GM13976 (cell line): ENCODE results near the gene HSPA1A.
A peak's percentile ranks its signal among the peaks of the same experiment; 100 is the strongest.
"Not testable (repeated sequence)": the region's sequence is repeated elsewhere in the genome, so short reads cannot be mapped to it uniquely, and the experiment has no call there.

ENCODE experiments used
- DNase-seq: peaks from one replicate; pipeline ENCODE4 v3.0.0; 2012; ENCODE audit warnings: low spot score
- in situ Hi-C: fragments of 300-500 bp; cut with MboI; formaldehyde crosslinking; loops from one replicate; pipeline ENCODE4 v1.12.0; 2022; ENCODE audit warnings: low sequenced_read_pairs, mixed read lengths, inconsistent platforms; ENCODE audit not compliant: unreplicated experiment
- TF ChIP-seq, protein P1 (sequence below): IDR thresholded peaks from 2 replicates; pipeline ENCODE4 v1.5.1; 2012; ENCODE audit warnings: borderline replicate concordance, mild to moderate bottlenecking; ENCODE audit not compliant: insufficient read depth; ENCODE audit errors: extremely low read depth, missing control alignments, control extremely low read depth

Gene HSPA1A

DNA sequence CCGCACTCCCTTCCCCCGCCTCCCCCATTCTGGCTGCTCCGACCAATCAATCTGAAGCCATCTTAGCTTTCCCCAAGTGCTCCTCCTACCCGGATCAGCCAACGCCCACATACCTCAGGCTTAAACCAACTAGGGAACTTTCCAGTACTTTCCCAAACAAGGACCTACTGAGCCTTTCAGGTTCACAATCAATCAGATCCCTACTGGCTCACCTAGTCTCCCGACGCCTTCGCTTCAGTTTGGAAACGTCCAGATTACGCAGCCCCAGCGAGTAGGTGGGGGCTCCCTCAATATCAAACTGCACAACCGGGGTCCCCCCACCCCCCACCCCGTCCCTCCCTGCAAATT, 692 bp upstream of the HSPA1A start:
- in situ Hi-C loops = no loop called here
- DNase-seq = peak; percentile 82
- TF ChIP-seq, protein P1, sequence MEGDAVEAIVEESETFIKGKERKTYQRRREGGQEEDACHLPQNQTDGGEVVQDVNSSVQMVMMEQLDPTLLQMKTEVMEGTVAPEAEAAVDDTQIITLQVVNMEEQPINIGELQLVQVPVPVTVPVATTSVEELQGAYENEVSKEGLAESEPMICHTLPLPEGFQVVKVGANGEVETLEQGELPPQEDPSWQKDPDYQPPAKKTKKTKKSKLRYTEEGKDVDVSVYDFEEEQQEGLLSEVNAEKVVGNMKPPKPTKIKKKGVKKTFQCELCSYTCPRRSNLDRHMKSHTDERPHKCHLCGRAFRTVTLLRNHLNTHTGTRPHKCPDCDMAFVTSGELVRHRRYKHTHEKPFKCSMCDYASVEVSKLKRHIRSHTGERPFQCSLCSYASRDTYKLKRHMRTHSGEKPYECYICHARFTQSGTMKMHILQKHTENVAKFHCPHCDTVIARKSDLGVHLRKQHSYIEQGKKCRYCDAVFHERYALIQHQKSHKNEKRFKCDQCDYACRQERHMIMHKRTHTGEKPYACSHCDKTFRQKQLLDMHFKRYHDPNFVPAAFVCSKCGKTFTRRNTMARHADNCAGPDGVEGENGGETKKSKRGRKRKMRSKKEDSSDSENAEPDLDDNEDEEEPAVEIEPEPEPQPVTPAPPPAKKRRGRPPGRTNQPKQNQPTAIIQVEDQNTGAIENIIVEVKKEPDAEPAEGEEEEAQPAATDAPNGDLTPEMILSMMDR = no peak

DNA sequence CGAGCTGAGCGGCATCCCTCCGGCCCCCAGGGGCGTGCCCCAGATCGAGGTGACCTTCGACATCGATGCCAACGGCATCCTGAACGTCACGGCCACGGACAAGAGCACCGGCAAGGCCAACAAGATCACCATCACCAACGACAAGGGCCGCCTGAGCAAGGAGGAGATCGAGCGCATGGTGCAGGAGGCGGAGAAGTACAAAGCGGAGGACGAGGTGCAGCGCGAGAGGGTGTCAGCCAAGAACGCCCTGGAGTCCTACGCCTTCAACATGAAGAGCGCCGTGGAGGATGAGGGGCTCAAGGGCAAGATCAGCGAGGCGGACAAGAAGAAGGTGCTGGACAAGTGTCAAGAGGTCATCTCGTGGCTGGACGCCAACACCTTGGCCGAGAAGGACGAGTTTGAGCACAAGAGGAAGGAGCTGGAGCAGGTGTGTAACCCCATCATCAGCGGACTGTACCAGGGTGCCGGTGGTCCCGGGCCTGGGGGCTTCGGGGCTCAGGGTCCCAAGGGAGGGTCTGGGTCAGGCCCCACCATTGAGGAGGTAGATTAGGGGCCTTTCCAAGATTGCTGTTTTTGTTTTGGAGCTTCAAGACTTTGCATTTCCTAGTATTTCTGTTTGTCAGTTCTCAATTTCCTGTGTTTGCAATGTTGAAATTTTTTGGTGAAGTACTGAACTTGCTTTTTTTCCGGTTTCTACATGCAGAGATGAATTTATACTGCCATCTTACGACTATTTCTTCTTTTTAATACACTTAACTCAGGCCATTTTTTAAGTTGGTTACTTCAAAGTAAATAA, 2.0 kb downstream of the HSPA1A start:
- DNase-seq, in situ Hi-C loops: not testable (repeated sequence)

DNA sequence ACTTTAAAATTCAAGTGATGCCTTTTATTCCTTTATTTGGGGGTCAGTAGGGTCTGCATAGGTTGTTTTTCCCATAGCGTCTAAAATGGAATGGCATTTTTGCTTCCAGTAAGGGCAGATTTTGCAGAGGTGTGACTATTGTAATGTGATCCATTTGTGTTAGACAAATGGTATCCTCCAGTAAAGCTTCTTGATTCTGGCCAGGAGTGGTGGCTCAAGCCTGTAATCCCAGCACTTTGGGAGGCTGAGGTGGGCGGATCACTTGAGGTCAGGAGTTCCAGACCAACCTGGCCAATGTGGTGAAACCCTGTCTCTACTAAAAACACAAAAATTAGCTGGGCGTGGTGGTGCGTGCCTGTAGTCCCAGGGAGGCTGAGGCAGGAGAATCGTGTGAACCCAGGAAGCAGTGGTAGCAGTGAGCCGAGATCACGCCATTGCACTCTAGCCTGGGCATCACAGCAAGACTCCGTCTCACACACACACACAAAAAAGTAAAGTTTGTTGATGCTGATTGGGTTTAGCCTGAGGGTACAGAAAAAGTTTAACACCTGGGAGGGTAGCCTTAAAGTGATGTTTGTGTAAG, 2.7 kb downstream of the HSPA1A start:
- DNase-seq, in situ Hi-C loops: not testable (repeated sequence)

DNA sequence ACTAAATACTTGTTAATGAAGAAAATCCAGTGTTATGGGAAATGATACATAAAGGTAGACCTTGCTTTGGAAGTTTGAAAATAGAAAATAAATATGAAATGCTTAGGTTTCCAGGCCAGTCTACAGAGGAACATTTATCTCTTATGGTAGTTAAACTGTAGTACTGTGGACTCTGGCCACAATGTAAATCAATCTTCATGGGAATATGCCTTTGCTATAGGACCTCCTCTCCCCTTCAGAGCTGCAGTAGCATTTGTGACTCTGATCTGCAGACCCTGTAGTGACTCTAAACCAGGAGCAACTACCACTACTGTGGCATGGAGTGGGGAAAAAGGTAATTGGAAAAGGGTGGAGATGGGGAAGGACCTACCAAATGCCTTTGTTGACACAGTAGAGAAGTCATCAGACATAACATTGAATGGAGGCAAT, 4.5 kb downstream of the HSPA1A start:
- TF ChIP-seq, protein P1 = no peak
- in situ Hi-C loops = no loop called here

DNA sequence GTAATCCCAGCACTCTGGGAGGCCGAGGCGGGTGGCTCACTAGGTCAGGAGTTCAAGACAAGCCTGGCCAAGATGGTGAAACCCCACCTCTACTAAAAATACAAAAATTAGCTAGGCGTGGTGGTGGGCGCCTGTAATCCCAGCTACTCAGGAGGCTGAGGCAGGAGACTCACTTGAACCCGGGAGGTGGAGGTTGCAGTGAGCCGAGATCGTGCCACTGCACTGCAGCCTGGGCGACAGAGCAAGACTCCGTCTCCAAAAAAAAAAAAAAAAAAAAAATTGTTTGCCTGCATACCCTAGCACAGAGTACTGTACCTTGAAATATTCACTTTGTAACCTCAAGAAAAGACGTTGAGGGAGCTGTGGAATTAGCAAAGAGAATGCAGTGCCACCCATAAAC, 5.1 kb downstream of the HSPA1A start:
- DNase-seq, in situ Hi-C loops: not testable (repeated sequence)

More for the DNA sequence above, 4.5 kb downstream of the HSPA1A start:
- no peak for DNase-seq

DNA sequence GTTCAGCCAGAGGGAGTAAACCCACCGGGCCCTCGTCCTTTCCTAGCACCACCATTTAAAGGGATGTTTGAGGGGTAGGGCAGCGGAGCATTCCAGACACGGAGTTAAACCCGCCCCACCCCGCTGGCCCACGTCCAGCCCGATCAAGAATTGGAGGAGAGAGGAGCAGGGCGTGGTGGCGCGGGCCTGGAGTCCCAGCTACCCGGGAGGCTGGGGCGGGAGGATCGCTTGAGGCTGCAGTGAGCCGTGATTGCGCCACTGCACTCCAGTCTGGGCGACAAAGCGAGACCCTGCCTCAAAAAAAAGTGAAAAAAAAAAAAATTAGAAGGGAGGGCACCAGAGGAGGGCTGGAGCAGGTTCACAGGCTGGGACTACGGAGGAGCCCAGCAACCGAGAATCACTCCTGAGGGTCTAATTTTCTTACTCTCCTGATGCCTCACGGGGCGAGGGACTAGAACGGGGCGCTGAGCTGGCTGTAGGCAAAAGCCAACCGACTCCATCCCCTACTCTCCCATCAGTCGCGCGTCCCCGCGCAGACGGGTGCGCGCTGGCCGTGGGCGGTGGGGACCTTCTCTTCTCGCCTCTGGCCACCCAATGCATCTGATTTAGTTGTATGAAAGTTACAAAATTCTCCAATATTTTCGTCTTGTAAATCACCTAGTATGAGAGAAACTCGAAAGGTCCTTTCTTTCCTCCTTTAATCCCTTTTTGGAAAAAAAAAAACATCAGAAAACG, 6.1 kb downstream of the HSPA1A start:
- in situ Hi-C loops = no loop called here
- TF ChIP-seq, protein P1 = no peak
- peak; percentile 76 for DNase-seq

DNA sequence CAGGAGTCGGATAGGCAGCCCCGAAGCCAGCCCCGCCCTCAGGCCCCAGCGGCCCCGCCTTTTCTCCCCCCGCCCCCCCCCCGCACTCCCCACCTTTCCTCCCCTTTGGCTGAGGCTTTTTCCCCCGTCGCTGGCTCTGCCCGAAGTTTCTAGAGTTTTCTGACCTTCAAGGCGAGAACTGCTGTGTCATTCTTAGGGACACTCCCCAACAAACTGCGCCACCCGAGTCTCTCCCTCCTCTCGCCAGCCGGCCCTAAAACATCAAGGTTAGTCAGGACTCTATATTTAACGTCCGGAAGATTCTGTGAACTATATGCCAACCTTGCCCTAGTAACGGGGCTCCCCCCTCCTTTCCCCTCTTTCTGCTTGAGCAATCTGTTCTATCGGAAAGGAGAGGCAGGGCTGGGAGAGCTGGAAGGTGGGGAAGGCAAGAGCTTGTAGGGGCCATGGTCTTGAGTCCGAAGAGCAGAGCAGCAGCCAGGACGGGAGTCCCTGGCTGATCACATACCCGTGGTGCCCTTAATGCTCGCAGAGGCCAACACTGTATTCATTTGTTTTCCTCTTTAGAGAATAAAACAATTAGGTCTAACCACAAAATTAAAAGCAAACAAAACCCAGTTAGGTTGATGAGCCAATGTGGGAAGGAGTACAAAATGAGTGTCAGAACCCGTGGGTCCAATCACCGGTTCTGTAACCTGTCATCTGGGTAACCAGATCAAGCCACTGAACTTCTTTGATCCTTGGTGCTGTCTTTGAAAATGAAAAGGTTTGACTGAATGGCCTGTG, 6.9 kb downstream of the HSPA1A start:
- DNase-seq = peak; percentile 72
- in situ Hi-C loops = no loop called here

DNA sequence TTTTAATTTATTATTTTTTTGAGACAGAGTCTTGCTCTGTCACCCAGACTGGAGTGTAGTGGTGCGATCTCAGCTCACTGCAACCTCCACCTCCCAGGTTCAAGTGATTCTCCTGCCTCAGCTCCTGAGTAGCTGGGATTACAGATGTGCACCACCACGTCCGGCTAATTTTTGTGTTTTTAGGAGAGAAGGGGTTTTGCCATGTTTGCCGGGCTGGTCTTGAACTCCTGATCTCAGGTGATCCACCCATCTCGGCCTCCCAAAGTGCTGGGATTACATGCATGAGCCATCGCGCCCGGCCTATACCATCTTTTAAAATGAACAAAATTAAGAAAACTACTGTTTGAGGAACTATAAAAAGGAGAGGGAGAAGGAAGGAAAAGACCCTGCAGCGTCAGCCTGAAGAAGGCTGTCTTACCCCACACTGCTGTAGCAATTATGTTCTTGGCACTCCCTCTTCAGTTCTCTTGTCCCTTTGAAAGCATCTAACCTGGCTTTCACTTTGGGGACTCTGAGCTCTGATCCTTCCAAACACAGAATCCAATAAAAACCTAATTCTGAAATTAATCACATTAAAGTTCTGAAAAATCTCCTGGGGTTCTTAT, 8.4 kb downstream of the HSPA1A start:
- in situ Hi-C loops, DNase-seq: not testable (repeated sequence)

More for the DNA sequence above, 6.9 kb downstream of the HSPA1A start:
- TF ChIP-seq, protein P1 = no peak
